B cell (primary cell): Measurements from ENCODE around the gene GGT5. TPM values are rescaled to one million over a fixed set of nuclear protein-coding genes. Genes with fewer than 3 reads are reported as not detected.

Experiments
- ATAC-seq: fragments of 200-7000 bp; cut with Tn5 transposase; one replicate; pipeline ENCODE4 v1.10.0; 2021; ENCODE audit warnings: low read depth, mild to moderate bottlenecking, moderate number of reproducible peaks, moderate library complexity
- CTCF ChIA-PET: fragments of 350-600 bp; sonication (Branson Sonifier 250); formaldehyde crosslinking; loops from one replicate; lab custom pipeline; 2021; ENCODE audit warnings: antibody characterized with exemption, inconsistent platforms; lab: Charles Lee
- POLR2A ChIA-PET: fragments of 350-600 bp; sonication (Branson Sonifier 250); formaldehyde crosslinking; loops from one replicate; lab custom pipeline; 2021; ENCODE audit warnings: antibody characterized with exemption; lab: Charles Lee
- DNase-seq: peaks from one replicate; pipeline ENCODE4 v3.0.0; 2013
- H2AFZ ChIP-seq: 2 replicates; pipeline ENCODE4 v1.6.1; 2012; ENCODE audit warnings: mild to moderate bottlenecking, low read depth, low read length; ENCODE audit not compliant: insufficient read depth, poor library complexity, severe bottlenecking
- H3K27ac ChIP-seq, 2 donors: 1 replicate in 1 of 2; 2 replicates in 1 of 2; pipeline ENCODE4 v1.5.1; 2012 to 2013; ENCODE audit warnings: low read length in 2 of 2, mild to moderate bottlenecking in 2 of 2, moderate library complexity in 1 of 2
- H3K27me3 ChIP-seq, 4 experiments: fragments of 200-600 bp in 1 of 4; sonication (generic) in 1 of 4; replicated peaks in 1 of 4; 1 replicate in 2 of 4; 2 replicates in 2 of 4; pipeline versions ENCODE4 v1.6.1 to v1.7.0; 2013 to 2016; ENCODE audit warnings: low read length in 3 of 4, mild to moderate bottlenecking in 2 of 4, mixed read lengths in 1 of 4, moderate library complexity in 1 of 4; ENCODE audit not compliant: insufficient read depth in 4 of 4, control insufficient read depth in 3 of 4; ENCODE audit errors: control extremely low read depth in 1 of 4
- H3K36me3 ChIP-seq, 2 experiments: replicated peaks in 1 of 2; 1 replicate in 1 of 2; 2 replicates in 1 of 2; pipeline versions ENCODE4 v1.6.1 to v1.7.1; 2013; ENCODE audit warnings: low read length in 1 of 2; ENCODE audit not compliant: insufficient read depth in 2 of 2, control insufficient read depth in 1 of 2; ENCODE audit errors: control extremely low read depth in 1 of 2, extremely low read depth in 1 of 2
- H3K4me1 ChIP-seq, 2 donors: fragments of 200-600 bp in 1 of 2; sonication (generic) in 1 of 2; 1 replicate in 1 of 2; 2 replicates in 1 of 2; pipeline versions ENCODE4 v1.5.1 to v1.6.1; 2013 to 2017; ENCODE audit warnings: low read length in 2 of 2; ENCODE audit not compliant: control insufficient read depth in 2 of 2, insufficient read depth in 2 of 2
- H3K4me2 ChIP-seq: replicated peaks from 2 replicates; pipeline ENCODE3; 2012; ENCODE audit warnings: mild to moderate bottlenecking, low read depth, low read length; ENCODE audit not compliant: poor library complexity, severe bottlenecking
- H3K4me3 ChIP-seq, 5 experiments: fragments of 200-600 bp in 1 of 5; sonication (generic) in 1 of 5; 1 replicate in 3 of 5; 2 replicates in 2 of 5; pipeline versions ENCODE4 v1.5.1 to v1.7.0; 2011 to 2016; ENCODE audit warnings: low read length in 4 of 5, mild to moderate bottlenecking in 4 of 5, low read depth in 2 of 5, control low read depth in 1 of 5, moderate library complexity in 1 of 5; ENCODE audit not compliant: insufficient read depth in 1 of 5; ENCODE audit errors: control extremely low read depth in 1 of 5, extremely low read depth in 1 of 5
- H3K79me2 ChIP-seq: fragments of 200-600 bp; sonication (generic); one replicate; pipeline ENCODE4 v1.6.0; 2016; ENCODE audit warnings: low read length; ENCODE audit not compliant: control insufficient read depth, insufficient read depth
- H3K9ac ChIP-seq: fragments of 200-600 bp; sonication (generic); 2 replicates; pipeline ENCODE4 v1.6.1; 2017; ENCODE audit warnings: mild to moderate bottlenecking, low read length, moderate library complexity
- H3K9me3 ChIP-seq, 3 donors: one replicate each; pipeline versions ENCODE4 v1.6.1 to v1.7.1; 2013; ENCODE audit warnings: low read length in 2 of 3; ENCODE audit not compliant: control insufficient read depth in 2 of 3, insufficient read depth in 1 of 3; ENCODE audit errors: control extremely low read depth in 1 of 3
- H4K20me1 ChIP-seq: 2 replicates; pipeline ENCODE4 v1.6.0; 2012; ENCODE audit warnings: mild to moderate bottlenecking, low read length; ENCODE audit not compliant: insufficient read depth, control insufficient read depth, poor library complexity, severe bottlenecking
- H3K27ac Mint-ChIP-seq: one replicate; pipeline ENCODE4 v1.8.0; 2021; ENCODE audit warnings: mixed read lengths
- H3K27me3 Mint-ChIP-seq: one replicate; pipeline ENCODE4 v1.8.0; 2021; ENCODE audit warnings: mixed read lengths
- H3K4me1 Mint-ChIP-seq: one replicate; pipeline ENCODE4 v1.8.0; 2021; ENCODE audit warnings: mixed read lengths
- H3K4me3 Mint-ChIP-seq: one replicate; pipeline ENCODE4 v1.8.0; 2021; ENCODE audit warnings: mixed read lengths
- H3K9me3 Mint-ChIP-seq: one replicate; pipeline ENCODE4 v1.8.0; 2022; ENCODE audit warnings: mixed read lengths; ENCODE audit not compliant: insufficient read depth
- CTCF ChIP-seq: fragments of 200-600 bp; IDR thresholded peaks from one replicate; pipeline ENCODE4 v1.8.0; 2022; ENCODE audit warnings: antibody characterized with exemption, mild to moderate bottlenecking
- EZH2 ChIP-seq: IDR thresholded peaks from 2 replicates; pipeline ENCODE4 v1.6.1; 2012; ENCODE audit warnings: borderline replicate concordance, low read depth, mild to moderate bottlenecking, moderate library complexity, low read length; ENCODE audit not compliant: insufficient read depth, poor library complexity, severe bottlenecking
- WGBS: methylation state at CpG from one replicate; pipeline ENCODE4 v1.1.5; 2013; ENCODE audit warnings: missing lambda C conversion rate; ENCODE audit not compliant: insufficient coverage; 5-methylcytosine and 5-hydroxymethylcytosine counted together
- intact Hi-C: fragments of 100-400 bp; cut with micrococcal nuclease; formaldehyde crosslinking; loops from one replicate; pipeline ENCODE4 v1.10.0; 2022
- polyA plus RNA-seq: library from polyadenylated mRNA; depleted of rRNA; stranded (reverse); fragments of >200 nt; gene quantifications from 2 replicates; pipeline ENCODE4 v1.2.3, GENCODE V29; 2012
- total RNA-seq, 2 donors: library from RNA; stranded (reverse); fragments of 120-200 nt in 1 of 2; gene quantifications; 1 replicate in 1 of 2; 2 replicates in 1 of 2; pipeline versions ENCODE4 v1.2.3 to v1.2.4, GENCODE V29; 2013 to 2022

The GGT5 gene
- total and polyA plus RNA-seq, 2 donors (not counting 1 experiment from before 2014, with no cell fraction given): not detected

- H3K9me3 Mint-ChIP-seq: no peaks in the 10 kb centered on the region
- Histone ChIP-seq H3K27ac (no peak overlapping the region), H3K9ac (no peak overlapping the region), H4K20me1 (peaks cover 12% of the 10 kb centered on the region), H3K79me2 (no peaks in the 10 kb centered on the region), H3K4me1 (peaks cover 4 to 7% of the 10 kb centered on the region in 2 donors), H3K4me2 (no peak overlapping the region), H3K9me3 (no peaks in the 10 kb centered on the region), H3K27me3 (no peaks in the 10 kb centered on the region), H2AFZ (no peak overlapping the region), H3K4me3 (no peak overlapping the region), H3K36me3 (peaks cover 0 to 35% of the 10 kb centered on the region in 2 experiments)
- ChIA-PET POLR2A (interaction anchor here (1.0 kb wide), 1 partner anchor 24 kb away, joined by 4 read pairs; no protein-coding TSS in a partner anchor), CTCF (interaction anchor here (0.7 to 1.9 kb wide), 7 partner anchors 19 to 91 kb away, joined by 3 to 8 read pairs (median 3); no protein-coding TSS in a partner anchor)
- H3K4me3 Mint-ChIP-seq: no peak overlapping the region
- peaks cover 6% of the 10 kb centered on the region for H3K4me1 Mint-ChIP-seq
- ATAC-seq (no peak), DNase-seq (no peak)
- no peak for TF ChIP-seq EZH2
- no peak for TF ChIP-seq CTCF
- H3K27me3 Mint-ChIP-seq: no peaks in the 10 kb centered on the region
- 92% methylated on average over 17 of the region's 17 CpGs for WGBS
- peak overlapping the region; percentile 37 for H3K27ac Mint-ChIP-seq
- intact Hi-C loops: loop anchor here (5.0 to 10.0 kb wide), 3 partner anchors 65 to 317 kb away; partner anchors contain the start of genes GGT5 and GSTT2
These were observed 65.2 kb downstream of the GGT5 start for GRCh38 chr22:24179478-24180210.
